SK-N-SH treated with all-trans-retinoic acid at 6 μM for 48 hours (cell line): ENCODE data around the gene BMP8B.

Experiments used
- ATAC-seq: fragments of 200-7000 bp; cut with Tn5 transposase; 3 replicates; pipeline ENCODE4 v1.9.1; 2020; ENCODE audit warnings: mild to moderate bottlenecking, moderate library complexity
- ARNTL ChIP-seq: fragments of 450-650 bp; formaldehyde crosslinking; IDR thresholded peaks from 2 replicates; pipeline ENCODE4 v1.5.0; 2020; ENCODE audit warnings: low read depth, mild to moderate bottlenecking, moderate library complexity, borderline replicate concordance
- BACH2 ChIP-seq: fragments of 250-450 bp; sonication (Bioruptor Pico); IDR thresholded peaks from 2 replicates; pipeline ENCODE4 v1.9.0; 2021; ENCODE audit warnings: mild to moderate bottlenecking, borderline replicate concordance
- CREB5 ChIP-seq: fragments of 250-450 bp; sonication (Bioruptor Pico); IDR thresholded peaks from 2 replicates; pipeline ENCODE4 v1.5.1; 2020; ENCODE audit warnings: low read depth, mild to moderate bottlenecking, moderate library complexity
- CSDC2 ChIP-seq: fragments of 250-450 bp; sonication (Bioruptor Pico); IDR thresholded peaks from 2 replicates; pipeline ENCODE4 v1.5.0; 2020; ENCODE audit warnings: mild to moderate bottlenecking, moderate library complexity
- CSRNP3 ChIP-seq: fragments of 250-450 bp; sonication (Bioruptor Pico); IDR thresholded peaks from 2 replicates; pipeline ENCODE4 v1.5.1; 2021; ENCODE audit warnings: mild to moderate bottlenecking, moderate library complexity
- ESRRG ChIP-seq: fragments of 250-450 bp; sonication (Bioruptor Pico); IDR thresholded peaks from 2 replicates; pipeline ENCODE4 v1.6.1; 2021; ENCODE audit warnings: mild to moderate bottlenecking
- GLIS3 ChIP-seq: fragments of 250-450 bp; sonication (Bioruptor Pico); IDR thresholded peaks from 2 replicates; pipeline ENCODE4 v1.5.0; 2020; ENCODE audit warnings: mild to moderate bottlenecking, moderate library complexity
- ISL1 ChIP-seq: fragments of 250-450 bp; sonication (Bioruptor Pico); IDR thresholded peaks from 2 replicates; pipeline ENCODE4 v2.1.2; 2022; ENCODE audit warnings: mild to moderate bottlenecking, moderate library complexity
- OSR1 ChIP-seq: fragments of 250-450 bp; sonication (Bioruptor Pico); IDR thresholded peaks from 2 replicates; pipeline ENCODE4 v1.8.0; 2022; ENCODE audit warnings: moderate library complexity, mild to moderate bottlenecking, inconsistent platforms
- PATZ1 ChIP-seq: fragments of 250-450 bp; sonication (Bioruptor Pico); IDR thresholded peaks from 2 replicates; pipeline ENCODE4 v1.8.0; 2020; ENCODE audit warnings: mild to moderate bottlenecking, moderate library complexity, borderline replicate concordance
- POU6F1 ChIP-seq: fragments of 250-450 bp; sonication (Bioruptor Pico); IDR thresholded peaks from 2 replicates; pipeline ENCODE4 v1.8.0; 2021; ENCODE audit warnings: low read depth, mild to moderate bottlenecking, moderate library complexity, borderline replicate concordance
- PPARA ChIP-seq: fragments of 250-450 bp; sonication (Bioruptor Pico); IDR thresholded peaks from 2 replicates; pipeline ENCODE4 v1.5.0; 2020; ENCODE audit warnings: mild to moderate bottlenecking, borderline replicate concordance
- RARB ChIP-seq: fragments of 250-450 bp; sonication (Bioruptor Pico); IDR thresholded peaks from 2 replicates; pipeline ENCODE4 v1.8.0; 2021; ENCODE audit warnings: mild to moderate bottlenecking, moderate library complexity
- SNAI2 ChIP-seq: fragments of 250-450 bp; sonication (Bioruptor Pico); IDR thresholded peaks from 2 replicates; pipeline ENCODE4 v1.5.0; 2020; ENCODE audit warnings: mild to moderate bottlenecking, moderate library complexity
- TCF4 ChIP-seq: fragments of 250-450 bp; sonication (Bioruptor Pico); IDR thresholded peaks from 2 replicates; pipeline ENCODE4 v1.8.0; 2021; ENCODE audit warnings: mild to moderate bottlenecking, moderate library complexity, borderline replicate concordance
- TOX ChIP-seq: fragments of 250-450 bp; sonication (Bioruptor Pico); IDR thresholded peaks from 2 replicates; pipeline ENCODE4 v1.8.0; 2021; ENCODE audit warnings: mild to moderate bottlenecking, moderate library complexity, borderline replicate concordance
- TSHZ2 ChIP-seq: fragments of 250-450 bp; sonication (Bioruptor Pico); IDR thresholded peaks from 2 replicates; pipeline ENCODE4 v1.5.0; 2020; ENCODE audit warnings: mild to moderate bottlenecking, moderate library complexity
- ZC3H10 ChIP-seq: fragments of 250-450 bp; sonication (Bioruptor Pico); IDR thresholded peaks from 2 replicates; pipeline ENCODE4 v1.5.1; 2021; ENCODE audit warnings: mild to moderate bottlenecking, moderate library complexity
- ZFP3 ChIP-seq: fragments of 250-450 bp; sonication (Bioruptor Pico); IDR thresholded peaks from 2 replicates; pipeline ENCODE4 v1.5.0; 2020; ENCODE audit warnings: mild to moderate bottlenecking, moderate library complexity
- ZFP30 ChIP-seq: fragments of 450-650 bp; formaldehyde crosslinking; IDR thresholded peaks from 2 replicates; pipeline ENCODE4 v1.5.0; 2022; ENCODE audit warnings: mild to moderate bottlenecking, moderate library complexity
- ZNF565 ChIP-seq: fragments of 450-650 bp; formaldehyde crosslinking; conservative IDR thresholded peaks from 2 replicates; pipeline ENCODE4 v1.5.0; 2020; ENCODE audit warnings: low read depth, mild to moderate bottlenecking, moderate library complexity
- ZNF70 ChIP-seq: fragments of 450-650 bp; formaldehyde crosslinking; IDR thresholded peaks from 2 replicates; pipeline ENCODE4 v1.5.0; 2020; ENCODE audit warnings: mild to moderate bottlenecking, moderate library complexity
- ZNF8 ChIP-seq: fragments of 450-650 bp; formaldehyde crosslinking; IDR thresholded peaks from 2 replicates; pipeline ENCODE4 v1.5.0; 2020; ENCODE audit warnings: mild to moderate bottlenecking, moderate library complexity

Gene BMP8B

GRCh38 chr1:39759436-39759726, 29.3 kb downstream of the BMP8B start:
- ATAC-seq: no peak

GRCh38 chr1:39758556-39759435, 29.9 kb downstream of the BMP8B start:
- TF ChIP-seq CSDC2 (CRISPR knock-in tag) (no peak), ARNTL (CRISPR knock-in tag) (no peak), POU6F1 (CRISPR knock-in tag) (no peak)
- no peak for ATAC-seq

More at GRCh38 chr1:39759436-39759726, 29.3 kb downstream of the BMP8B start:
- TF ChIP-seq GLIS3 (CRISPR knock-in tag) (no peak), CSDC2 (CRISPR knock-in tag) (no peak), ZFP3 (no peak), ISL1 (CRISPR knock-in tag) (no peak), PATZ1 (no peak), ESRRG (CRISPR knock-in tag) (no peak), ZNF565 (CRISPR knock-in tag) (no peak), ZC3H10 (CRISPR knock-in tag) (no peak), PPARA (CRISPR knock-in tag) (no peak), ZFP30 (no peak), CREB5 (CRISPR knock-in tag) (no peak), BACH2 (CRISPR knock-in tag) (no peak), TOX (CRISPR knock-in tag) (no peak), ZNF70 (CRISPR knock-in tag) (no peak), SNAI2 (no peak), TCF4 (CRISPR knock-in tag) (no peak), RARB (no peak), CSRNP3 (CRISPR knock-in tag) (no peak), OSR1 (no peak)

- ATAC-seq: no peak
- TF ChIP-seq CSDC2 (CRISPR knock-in tag): no peak
- TF ChIP-seq GLIS3 (CRISPR knock-in tag): no peak
- TF ChIP-seq TSHZ2: no peak
- TF ChIP-seq ISL1 (CRISPR knock-in tag): no peak
- TF ChIP-seq TOX (CRISPR knock-in tag): no peak
- TF ChIP-seq ZNF8 (CRISPR knock-in tag): no peak
- no peak for TF ChIP-seq ESRRG (CRISPR knock-in tag)
- TF ChIP-seq OSR1: no peak
- no peak for TF ChIP-seq ZFP30
- no peak for TF ChIP-seq BACH2 (CRISPR knock-in tag)
- TF ChIP-seq ZC3H10 (CRISPR knock-in tag): no peak
- TF ChIP-seq SNAI2: no peak
- no peak for TF ChIP-seq PPARA (CRISPR knock-in tag)
- no peak for TF ChIP-seq ARNTL (CRISPR knock-in tag)
- no peak for TF ChIP-seq ZNF70 (CRISPR knock-in tag)
- no peak for TF ChIP-seq POU6F1 (CRISPR knock-in tag)
These were observed 31.2 kb downstream of the BMP8B start for GRCh38 chr1:39757501-39757900.
